HL-60 (cell line): Measurements from ENCODE around the gene TTLL11.

Source experiments
- DNase-seq, 2 experiments: peaks; one replicate each; pipeline ENCODE4 v3.0.0-alpha.2; 2010 to 2020; ENCODE audit warnings: low read depth in 1 of 2, low spot score in 1 of 2
- H3K27ac ChIP-seq: fragments of 250-450 bp; sonication (Bioruptor Pico); replicated peaks from 2 replicates; pipeline ENCODE4 v1.5.1; 2020; ENCODE audit warnings: mild to moderate bottlenecking, moderate library complexity
- H3K27me3 ChIP-seq: fragments of 250-450 bp; sonication (Bioruptor Pico); 2 replicates; pipeline ENCODE4 v1.5.1; 2021; ENCODE audit warnings: mild to moderate bottlenecking, moderate library complexity; ENCODE audit not compliant: insufficient read depth, poor library complexity, severe bottlenecking
- H3K4me3 ChIP-seq: replicated peaks from 2 replicates; pipeline ENCODE4 v1.5.1; 2011; ENCODE audit warnings: mild to moderate bottlenecking, control low read depth, low read length; ENCODE audit not compliant: insufficient read depth
- CTCF ChIP-seq: IDR thresholded peaks from one replicate; pipeline ENCODE4 v1.5.1; 2011; ENCODE audit warnings: low read length, control low read depth, inconsistent platforms; ENCODE audit not compliant: insufficient read depth
- GABPA ChIP-seq: IDR thresholded peaks from 2 replicates; pipeline ENCODE4 v1.6.1; 2012; ENCODE audit warnings: low read depth
- POLR2AphosphoS5 ChIP-seq: IDR thresholded peaks from 2 replicates; pipeline ENCODE4 v1.6.1; 2012; ENCODE audit warnings: low read depth
- REST ChIP-seq: IDR thresholded peaks from 2 replicates; pipeline ENCODE4 v1.6.1; 2012; ENCODE audit warnings: low read depth; ENCODE audit not compliant: insufficient replicate concordance
- SPI1 ChIP-seq: IDR thresholded peaks from 2 replicates; pipeline ENCODE4 v1.6.1; 2012; ENCODE audit warnings: low read depth, mild to moderate bottlenecking, borderline replicate concordance

TTLL11 gene

GRCh38 chr9:121868626-121869025 lies 224.5 kb downstream of the TTLL11 start:
- Histone ChIP-seq H3K27ac (no peak overlapping the region), H3K27me3 (no peaks in the 10 kb centered on the region), H3K4me3 (no peak overlapping the region)
- TF ChIP-seq CTCF (no peak), GABPA (no peak), REST (no peak), POLR2AphosphoS5 (no peak), SPI1 (no peak)
- DNase-seq, result no peak

GRCh38 chr9:121866927-121867326 lies 226.2 kb downstream of the TTLL11 start:
- Histone ChIP-seq H3K4me3 (no peak overlapping the region), H3K27ac (no peak overlapping the region), H3K27me3 (no peaks in the 10 kb centered on the region)
- no peak for DNase-seq
- TF ChIP-seq CTCF (no peak), REST (no peak), GABPA (no peak)

- TF ChIP-seq POLR2AphosphoS5 (no peak), GABPA (no peak), REST (no peak), SPI1 (no peak), CTCF (no peak)
- Histone ChIP-seq H3K27me3 (no peaks in the 10 kb centered on the region), H3K27ac (no peak overlapping the region), H3K4me3 (no peak overlapping the region)
- no peak for DNase-seq
These were observed 227.2 kb downstream of the TTLL11 start for GRCh38 chr9:121865884-121866283.
